Ureter (tissue), 1 donor: Measurements from ENCODE around the gene TMC4. TPM values are rescaled to one million over a fixed set of nuclear protein-coding genes. Genes with fewer than 3 reads are reported as not detected.

Source experiments
- DNase-seq: peaks from one replicate; pipeline ENCODE4 v3.0.0-alpha.2; 2020; ENCODE audit warnings: low spot score
- total RNA-seq: library from RNA; stranded (reverse); gene quantifications from one replicate; pipeline ENCODE4 v1.2.4, GENCODE V29; 2023
- donor health status: DM: yes; HTN: yes; CAD: no.

Gene TMC4
- total RNA-seq, 1 donor from 2014 or later, result 155 TPM

- DNase-seq, result peak; percentile 89
These were observed 39.5 kb downstream of the TMC4 start for GRCh38 chr19:54133312-54133956.

GRCh38 chr19:54129617-54129996 is 43.4 kb downstream of the TMC4 start:
- no peak for DNase-seq

- DNase-seq, result no peak
These were observed 44.0 kb downstream of the TMC4 start for GRCh38 chr19:54128796-54129616.

- no peak for DNase-seq
These were observed 44.6 kb downstream of the TMC4 start for GRCh38 chr19:54128441-54128725.

- DNase-seq, result no peak
These were observed 45.1 kb downstream of the TMC4 start for GRCh38 chr19:54127688-54128440.

GRCh38 chr19:54125713-54126112 is 47.2 kb downstream of the TMC4 start:
- DNase-seq, result no peak

- no peak for DNase-seq
These were observed 48.6 kb downstream of the TMC4 start for GRCh38 chr19:54124393-54124792.

- DNase-seq, result no peak
These were observed 49.3 kb downstream of the TMC4 start for GRCh38 chr19:54123682-54124081.

- no peak for DNase-seq
These were observed 51.7 kb downstream of the TMC4 start for GRCh38 chr19:54121259-54121658.

- DNase-seq, result peak; percentile 97
These were observed 57.6 kb downstream of the TMC4 start, which contains the start of the genes PRPF31 and TFPT for GRCh38 chr19:54115109-54116063. Gene PRPF31 (plus strand): TSS chr19:54115754. CDS start chr19:54118279, 2,525 bp downstream. Gene TFPT (minus strand): TSS chr19:54115657. CDS start chr19:54115269, 388 bp downstream.

- peak; percentile 70 for DNase-seq
These were observed 58.4 kb downstream of the TMC4 start for GRCh38 chr19:54114340-54115108.

Other genes with a start within 250 kb of the TMC4 start
- gene CACNG8, start 210.2 kb downstream of the TMC4 start, total RNA-seq, result 0.08 TPM
- not detected for gene CACNG6, start 181.5 kb downstream of the TMC4 start, total RNA-seq
- gene VSTM1, start 109.3 kb downstream of the TMC4 start, total RNA-seq, result not detected
- gene TARM1, start 91.8 kb downstream of the TMC4 start, total RNA-seq, result not detected
- gene OSCAR, start 72.4 kb downstream of the TMC4 start, total RNA-seq, result 1.7 TPM
- 126 TPM for gene NDUFA3, start 70.3 kb downstream of the TMC4 start, total RNA-seq
- gene TFPT, start 57.5 kb downstream of the TMC4 start, total RNA-seq, result 16.8 TPM
- gene PRPF31, start 57.4 kb downstream of the TMC4 start, total RNA-seq, result 59.0 TPM
- 54.6 TPM for gene CNOT3, start 35.4 kb downstream of the TMC4 start, total RNA-seq
- 5.8 TPM for gene LENG1, start 13.4 kb downstream of the TMC4 start, total RNA-seq
- 175 TPM for gene MBOAT7, start 16.4 kb upstream of the TMC4 start, total RNA-seq
- gene TSEN34, start 18.1 kb upstream of the TMC4 start, total RNA-seq, result 27.7 TPM
- gene RPS9, start 27.7 kb upstream of the TMC4 start, total RNA-seq, result 1,389 TPM
- gene LILRB3, start 49.8 kb upstream of the TMC4 start, total RNA-seq, result 5.6 TPM
- gene LILRA6, start 69.6 kb upstream of the TMC4 start, total RNA-seq, result 1.6 TPM
- 5.3 TPM for gene LILRB5, start 84.1 kb upstream of the TMC4 start, total RNA-seq
- 2.6 TPM for gene LILRB2, start 108.0 kb upstream of the TMC4 start, total RNA-seq
- gene LILRA5, start 140.0 kb upstream of the TMC4 start, total RNA-seq, result 2.1 TPM
- 0.44 TPM for gene LILRA4, start 166.0 kb upstream of the TMC4 start, total RNA-seq
- 16.1 TPM for gene LAIR1, start 191.8 kb upstream of the TMC4 start, total RNA-seq
- 2.7 TPM for gene TTYH1, start 242.3 kb upstream of the TMC4 start, total RNA-seq